HEK293 (cell line): Measurements from ENCODE around the gene METAP1D.

ENCODE experiments used
- BCL11A ChIP-seq: fragments of 450-650 bp; formaldehyde crosslinking; IDR thresholded peaks from 2 replicates; pipeline ENCODE4 v1.5.1; 2016; ENCODE audit warnings: low read depth, missing biosample characterization, missing genetic modification characterization
- BCL11B ChIP-seq: fragments of 450-650 bp; formaldehyde crosslinking; IDR thresholded peaks from 2 replicates; pipeline ENCODE4 v1.5.1; 2016; ENCODE audit warnings: low read depth, missing biosample characterization, missing genetic modification characterization
- EGR2 ChIP-seq: fragments of 450-650 bp; formaldehyde crosslinking; IDR thresholded peaks from 2 replicates; pipeline ENCODE4 v1.5.1; 2016; ENCODE audit warnings: low read depth, missing biosample characterization, missing genetic modification characterization
- GLIS1 ChIP-seq: fragments of 450-650 bp; formaldehyde crosslinking; IDR thresholded peaks from 2 replicates; pipeline ENCODE4 v1.5.1; 2016; ENCODE audit warnings: missing biosample characterization, missing genetic modification characterization
- KLF8 ChIP-seq: fragments of 450-650 bp; formaldehyde crosslinking; IDR thresholded peaks from 2 replicates; pipeline ENCODE4 v1.5.1; 2016; ENCODE audit warnings: missing biosample characterization, missing genetic modification characterization
- KLF9 ChIP-seq: fragments of 450-650 bp; formaldehyde crosslinking; IDR thresholded peaks from 2 replicates; pipeline ENCODE4 v1.5.1; 2016; ENCODE audit warnings: missing biosample characterization, missing genetic modification characterization, low read depth
- SP2 ChIP-seq: fragments of 450-650 bp; formaldehyde crosslinking; IDR thresholded peaks from 2 replicates; pipeline ENCODE4 v1.5.1; 2016; ENCODE audit warnings: missing biosample characterization, missing genetic modification characterization
- SP3 ChIP-seq: fragments of 450-650 bp; formaldehyde crosslinking; IDR thresholded peaks from 2 replicates; pipeline ENCODE4 v1.5.1; 2016; ENCODE audit warnings: missing biosample characterization, missing genetic modification characterization
- WT1 ChIP-seq: fragments of 450-650 bp; formaldehyde crosslinking; IDR thresholded peaks from 2 replicates; pipeline ENCODE4 v1.5.1; 2016; ENCODE audit warnings: missing biosample characterization, missing genetic modification characterization
- YY1 ChIP-seq: fragments of 450-650 bp; formaldehyde crosslinking; IDR thresholded peaks from 2 replicates; pipeline ENCODE4 v1.5.1; 2018; ENCODE audit warnings: missing biosample characterization, missing genetic modification characterization
- ZBTB20 ChIP-seq: fragments of 450-650 bp; formaldehyde crosslinking; IDR thresholded peaks from 2 replicates; pipeline ENCODE4 v1.5.1; 2016; ENCODE audit warnings: missing biosample characterization, missing genetic modification characterization
- ZNF133 ChIP-seq: fragments of 450-650 bp; formaldehyde crosslinking; IDR thresholded peaks from 2 replicates; pipeline ENCODE4 v1.5.1; 2016; ENCODE audit warnings: missing biosample characterization, missing genetic modification characterization
- ZNF19 ChIP-seq: fragments of 450-650 bp; formaldehyde crosslinking; IDR thresholded peaks from 2 replicates; pipeline ENCODE4; 2016; ENCODE audit warnings: missing biosample characterization, missing genetic modification characterization, low read depth
- ZNF24 ChIP-seq: fragments of 450-650 bp; formaldehyde crosslinking; IDR thresholded peaks from 2 replicates; pipeline ENCODE4 v1.5.1; 2016; ENCODE audit warnings: missing biosample characterization, missing genetic modification characterization
- ZNF292 ChIP-seq: fragments of 450-650 bp; formaldehyde crosslinking; IDR thresholded peaks from 2 replicates; pipeline ENCODE4 v1.5.1; 2016; ENCODE audit warnings: low read depth, missing biosample characterization, missing genetic modification characterization, borderline replicate concordance
- ZNF335 ChIP-seq: fragments of 450-650 bp; formaldehyde crosslinking; conservative IDR thresholded peaks from 2 replicates; pipeline ENCODE4 v1.5.1; 2016; ENCODE audit warnings: missing biosample characterization, missing genetic modification characterization
- ZNF555 ChIP-seq: fragments of 450-650 bp; formaldehyde crosslinking; conservative IDR thresholded peaks from 2 replicates; pipeline ENCODE4 v1.5.1; 2017; ENCODE audit warnings: missing biosample characterization, mild to moderate bottlenecking, missing genetic modification characterization, inconsistent platforms
- ZNF561 ChIP-seq: fragments of 450-650 bp; IDR thresholded peaks from 2 replicates; pipeline ENCODE4 v1.5.1; 2018; ENCODE audit warnings: missing biosample characterization, missing genetic modification characterization, borderline replicate concordance
- ZNF629 ChIP-seq: fragments of 450-650 bp; formaldehyde crosslinking; IDR thresholded peaks from 2 replicates; pipeline ENCODE4 v1.5.1; 2017; ENCODE audit warnings: missing biosample characterization, missing genetic modification characterization
- ZNF837 ChIP-seq: fragments of 450-650 bp; formaldehyde crosslinking; IDR thresholded peaks from 2 replicates; pipeline ENCODE4 v1.5.1; 2016; ENCODE audit warnings: missing biosample characterization, missing genetic modification characterization
- TF ChIP-seq, protein P1 (sequence below): fragments of 450-650 bp; IDR thresholded peaks from 2 replicates; pipeline ENCODE4 v1.5.1; 2018; ENCODE audit warnings: missing biosample characterization, mild to moderate bottlenecking, missing genetic modification characterization
- TF ChIP-seq, protein P2 (sequence below): fragments of 450-650 bp; formaldehyde crosslinking; IDR thresholded peaks from 2 replicates; pipeline ENCODE4 v1.5.1; 2016; ENCODE audit warnings: missing biosample characterization, missing genetic modification characterization, borderline replicate concordance
- TF ChIP-seq, protein P3 (sequence below): sonication (generic); formaldehyde crosslinking; IDR thresholded peaks from 2 replicates; pipeline ENCODE4 v1.8.1; 2022; ENCODE audit warnings: mild to moderate bottlenecking, moderate library complexity, missing genetic modification reagents
- TF ChIP-seq, protein P4 (sequence below): fragments of 450-650 bp; formaldehyde crosslinking; IDR thresholded peaks from 2 replicates; pipeline ENCODE4 v1.5.1; 2016; ENCODE audit warnings: missing biosample characterization, missing genetic modification characterization
- TF ChIP-seq, protein P5 (sequence below): fragments of 450-650 bp; formaldehyde crosslinking; optimal IDR thresholded peaks from 2 replicates; pipeline ENCODE3; 2016; ENCODE audit warnings: missing biosample characterization, mild to moderate bottlenecking, missing genetic modification characterization

METAP1D gene

DNA sequence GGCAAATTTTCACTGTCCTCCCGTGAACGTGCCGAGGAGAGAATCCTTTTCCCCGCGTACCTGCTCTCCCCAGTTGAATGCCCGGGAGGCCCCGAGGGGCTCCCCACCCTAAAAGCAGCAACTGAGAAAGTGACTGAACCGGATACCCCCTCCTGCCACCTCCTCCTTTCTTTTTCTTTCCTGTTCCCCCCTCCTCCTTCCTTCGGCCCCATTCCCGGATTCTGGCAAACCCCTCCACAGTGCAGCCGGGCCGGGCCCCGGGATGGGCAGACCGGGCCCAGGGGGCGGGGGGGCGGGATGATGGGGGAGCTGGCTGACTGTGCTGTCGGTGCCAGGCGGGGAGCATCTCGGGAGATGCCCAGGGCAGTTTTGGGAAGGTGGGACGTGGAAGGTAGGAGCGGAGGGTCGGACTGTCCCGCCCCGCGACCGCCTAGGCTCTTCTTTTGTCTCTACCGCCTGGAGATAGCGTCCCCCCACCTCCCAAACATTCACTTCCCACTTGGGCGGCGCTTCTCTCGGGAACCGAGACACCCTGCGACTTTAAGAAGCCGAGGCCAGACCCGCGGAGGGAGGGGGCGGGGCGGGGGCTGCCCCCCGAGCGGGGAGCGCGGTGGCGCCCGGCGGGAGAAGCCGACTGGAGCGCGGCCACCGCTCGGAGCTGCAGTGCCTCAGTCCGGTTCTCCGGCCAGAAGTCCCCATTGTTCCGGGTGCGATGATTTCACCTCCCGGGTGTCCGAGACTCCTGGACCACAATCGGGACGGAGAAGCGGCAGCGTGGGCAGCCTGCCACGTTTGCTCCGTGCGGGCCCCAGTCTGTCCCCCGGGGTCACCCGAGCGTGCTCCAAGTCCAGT lies 94.8 kb downstream of the METAP1D start (continued):
- TF ChIP-seq, protein P1, sequence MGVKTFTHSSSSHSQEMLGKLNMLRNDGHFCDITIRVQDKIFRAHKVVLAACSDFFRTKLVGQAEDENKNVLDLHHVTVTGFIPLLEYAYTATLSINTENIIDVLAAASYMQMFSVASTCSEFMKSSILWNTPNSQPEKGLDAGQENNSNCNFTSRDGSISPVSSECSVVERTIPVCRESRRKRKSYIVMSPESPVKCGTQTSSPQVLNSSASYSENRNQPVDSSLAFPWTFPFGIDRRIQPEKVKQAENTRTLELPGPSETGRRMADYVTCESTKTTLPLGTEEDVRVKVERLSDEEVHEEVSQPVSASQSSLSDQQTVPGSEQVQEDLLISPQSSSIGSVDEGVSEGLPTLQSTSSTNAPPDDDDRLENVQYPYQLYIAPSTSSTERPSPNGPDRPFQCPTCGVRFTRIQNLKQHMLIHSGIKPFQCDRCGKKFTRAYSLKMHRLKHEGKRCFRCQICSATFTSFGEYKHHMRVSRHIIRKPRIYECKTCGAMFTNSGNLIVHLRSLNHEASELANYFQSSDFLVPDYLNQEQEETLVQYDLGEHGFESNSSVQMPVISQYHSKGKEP, result no peak
- TF ChIP-seq ZNF133 (tag by site-specific recombination) (no peak), ZNF629 (tag by site-specific recombination) (no peak), GLIS1 (tag by site-specific recombination) (peak; percentile 29; the same call in 1 of the 2 replicates), ZNF19 (tag by site-specific recombination) (no peak), KLF9 (peak; percentile 66; the same call in 1 of the 2 replicates), ZBTB20 (tag by site-specific recombination) (no peak), ZNF292 (tag by site-specific recombination) (no peak), ZNF837 (tag by site-specific recombination) (no peak), BCL11B (tag by site-specific recombination) (peak; percentile 42; the same call in 1 of the 2 replicates), SP3 (tag by site-specific recombination) (peak; percentile 71), ZNF24 (peak; percentile 16; the same call in 1 of the 2 replicates), SP2 (tag by site-specific recombination) (peak; percentile 66), ZNF335 (peak; percentile 38), BCL11A (tag by site-specific recombination) (0 out of 2 replicates have a peak, but pooled peaks have one; percentile 20), ZNF555 (tag by site-specific recombination) (no peak), EGR2 (tag by site-specific recombination) (peak; percentile 37; the same call in 1 of the 2 replicates), WT1 (tag by site-specific recombination) (no peak), YY1 (no peak), ZNF561 (tag by site-specific recombination) (peak; percentile 60), KLF8 (tag by site-specific recombination) (peak; percentile 51; the same call in 1 of the 2 replicates)
- TF ChIP-seq, protein P2, sequence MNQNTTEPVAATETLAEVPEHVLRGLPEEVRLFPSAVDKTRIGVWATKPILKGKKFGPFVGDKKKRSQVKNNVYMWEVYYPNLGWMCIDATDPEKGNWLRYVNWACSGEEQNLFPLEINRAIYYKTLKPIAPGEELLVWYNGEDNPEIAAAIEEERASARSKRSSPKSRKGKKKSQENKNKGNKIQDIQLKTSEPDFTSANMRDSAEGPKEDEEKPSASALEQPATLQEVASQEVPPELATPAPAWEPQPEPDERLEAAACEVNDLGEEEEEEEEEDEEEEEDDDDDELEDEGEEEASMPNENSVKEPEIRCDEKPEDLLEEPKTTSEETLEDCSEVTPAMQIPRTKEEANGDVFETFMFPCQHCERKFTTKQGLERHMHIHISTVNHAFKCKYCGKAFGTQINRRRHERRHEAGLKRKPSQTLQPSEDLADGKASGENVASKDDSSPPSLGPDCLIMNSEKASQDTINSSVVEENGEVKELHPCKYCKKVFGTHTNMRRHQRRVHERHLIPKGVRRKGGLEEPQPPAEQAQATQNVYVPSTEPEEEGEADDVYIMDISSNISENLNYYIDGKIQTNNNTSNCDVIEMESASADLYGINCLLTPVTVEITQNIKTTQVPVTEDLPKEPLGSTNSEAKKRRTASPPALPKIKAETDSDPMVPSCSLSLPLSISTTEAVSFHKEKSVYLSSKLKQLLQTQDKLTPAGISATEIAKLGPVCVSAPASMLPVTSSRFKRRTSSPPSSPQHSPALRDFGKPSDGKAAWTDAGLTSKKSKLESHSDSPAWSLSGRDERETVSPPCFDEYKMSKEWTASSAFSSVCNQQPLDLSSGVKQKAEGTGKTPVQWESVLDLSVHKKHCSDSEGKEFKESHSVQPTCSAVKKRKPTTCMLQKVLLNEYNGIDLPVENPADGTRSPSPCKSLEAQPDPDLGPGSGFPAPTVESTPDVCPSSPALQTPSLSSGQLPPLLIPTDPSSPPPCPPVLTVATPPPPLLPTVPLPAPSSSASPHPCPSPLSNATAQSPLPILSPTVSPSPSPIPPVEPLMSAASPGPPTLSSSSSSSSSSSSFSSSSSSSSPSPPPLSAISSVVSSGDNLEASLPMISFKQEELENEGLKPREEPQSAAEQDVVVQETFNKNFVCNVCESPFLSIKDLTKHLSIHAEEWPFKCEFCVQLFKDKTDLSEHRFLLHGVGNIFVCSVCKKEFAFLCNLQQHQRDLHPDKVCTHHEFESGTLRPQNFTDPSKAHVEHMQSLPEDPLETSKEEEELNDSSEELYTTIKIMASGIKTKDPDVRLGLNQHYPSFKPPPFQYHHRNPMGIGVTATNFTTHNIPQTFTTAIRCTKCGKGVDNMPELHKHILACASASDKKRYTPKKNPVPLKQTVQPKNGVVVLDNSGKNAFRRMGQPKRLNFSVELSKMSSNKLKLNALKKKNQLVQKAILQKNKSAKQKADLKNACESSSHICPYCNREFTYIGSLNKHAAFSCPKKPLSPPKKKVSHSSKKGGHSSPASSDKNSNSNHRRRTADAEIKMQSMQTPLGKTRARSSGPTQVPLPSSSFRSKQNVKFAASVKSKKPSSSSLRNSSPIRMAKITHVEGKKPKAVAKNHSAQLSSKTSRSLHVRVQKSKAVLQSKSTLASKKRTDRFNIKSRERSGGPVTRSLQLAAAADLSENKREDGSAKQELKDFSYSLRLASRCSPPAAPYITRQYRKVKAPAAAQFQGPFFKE, result no peak
- TF ChIP-seq, protein P3, sequence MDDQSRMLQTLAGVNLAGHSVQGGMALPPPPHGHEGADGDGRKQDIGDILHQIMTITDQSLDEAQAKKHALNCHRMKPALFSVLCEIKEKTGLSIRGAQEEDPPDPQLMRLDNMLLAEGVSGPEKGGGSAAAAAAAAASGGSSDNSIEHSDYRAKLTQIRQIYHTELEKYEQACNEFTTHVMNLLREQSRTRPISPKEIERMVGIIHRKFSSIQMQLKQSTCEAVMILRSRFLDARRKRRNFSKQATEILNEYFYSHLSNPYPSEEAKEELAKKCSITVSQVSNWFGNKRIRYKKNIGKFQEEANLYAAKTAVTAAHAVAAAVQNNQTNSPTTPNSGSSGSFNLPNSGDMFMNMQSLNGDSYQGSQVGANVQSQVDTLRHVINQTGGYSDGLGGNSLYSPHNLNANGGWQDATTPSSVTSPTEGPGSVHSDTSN, result peak; percentile 42; the same call in 1 of the 2 replicates
- TF ChIP-seq, protein P4, sequence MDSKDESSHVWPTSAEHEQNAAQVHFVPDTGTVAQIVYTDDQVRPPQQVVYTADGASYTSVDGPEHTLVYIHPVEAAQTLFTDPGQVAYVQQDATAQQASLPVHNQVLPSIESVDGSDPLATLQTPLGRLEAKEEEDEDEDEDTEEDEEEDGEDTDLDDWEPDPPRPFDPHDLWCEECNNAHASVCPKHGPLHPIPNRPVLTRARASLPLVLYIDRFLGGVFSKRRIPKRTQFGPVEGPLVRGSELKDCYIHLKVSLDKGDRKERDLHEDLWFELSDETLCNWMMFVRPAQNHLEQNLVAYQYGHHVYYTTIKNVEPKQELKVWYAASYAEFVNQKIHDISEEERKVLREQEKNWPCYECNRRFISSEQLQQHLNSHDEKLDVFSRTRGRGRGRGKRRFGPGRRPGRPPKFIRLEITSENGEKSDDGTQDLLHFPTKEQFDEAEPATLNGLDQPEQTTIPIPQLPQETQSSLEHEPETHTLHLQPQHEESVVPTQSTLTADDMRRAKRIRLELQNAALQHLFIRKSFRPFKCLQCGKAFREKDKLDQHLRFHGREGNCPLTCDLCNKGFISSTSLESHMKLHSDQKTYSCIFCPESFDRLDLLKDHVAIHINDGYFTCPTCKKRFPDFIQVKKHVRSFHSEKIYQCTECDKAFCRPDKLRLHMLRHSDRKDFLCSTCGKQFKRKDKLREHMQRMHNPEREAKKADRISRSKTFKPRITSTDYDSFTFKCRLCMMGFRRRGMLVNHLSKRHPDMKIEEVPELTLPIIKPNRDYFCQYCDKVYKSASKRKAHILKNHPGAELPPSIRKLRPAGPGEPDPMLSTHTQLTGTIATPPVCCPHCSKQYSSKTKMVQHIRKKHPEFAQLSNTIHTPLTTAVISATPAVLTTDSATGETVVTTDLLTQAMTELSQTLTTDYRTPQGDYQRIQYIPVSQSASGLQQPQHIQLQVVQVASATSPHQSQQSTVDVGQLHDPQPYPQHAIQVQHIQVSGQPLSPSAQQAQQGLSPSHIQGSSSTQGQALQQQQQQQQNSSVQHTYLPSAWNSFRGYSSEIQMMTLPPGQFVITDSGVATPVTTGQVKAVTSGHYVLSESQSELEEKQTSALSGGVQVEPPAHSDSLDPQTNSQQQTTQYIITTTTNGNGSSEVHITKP (tag by site-specific recombination), result peak; percentile 83
- TF ChIP-seq, protein P5, sequence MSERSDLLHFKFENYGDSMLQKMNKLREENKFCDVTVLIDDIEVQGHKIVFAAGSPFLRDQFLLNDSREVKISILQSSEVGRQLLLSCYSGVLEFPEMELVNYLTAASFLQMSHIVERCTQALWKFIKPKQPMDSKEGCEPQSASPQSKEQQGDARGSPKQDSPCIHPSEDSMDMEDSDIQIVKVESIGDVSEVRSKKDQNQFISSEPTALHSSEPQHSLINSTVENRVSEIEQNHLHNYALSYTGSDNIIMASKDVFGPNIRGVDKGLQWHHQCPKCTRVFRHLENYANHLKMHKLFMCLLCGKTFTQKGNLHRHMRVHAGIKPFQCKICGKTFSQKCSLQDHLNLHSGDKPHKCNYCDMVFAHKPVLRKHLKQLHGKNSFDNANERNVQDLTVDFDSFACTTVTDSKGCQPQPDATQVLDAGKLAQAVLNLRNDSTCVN (tag by site-specific recombination), result peak; percentile 63
